Mucosa of gallbladder (tissue), 1 donor: Measurements from ENCODE around the gene SBF2. TPM values are rescaled to one million over a fixed set of nuclear protein-coding genes. Genes with fewer than 3 reads are reported as not detected.

ENCODE experiments used
- total RNA-seq: library from RNA; stranded (reverse); gene quantifications from one replicate; pipeline ENCODE4 v1.2.1, GENCODE V29; 2021
- donor health status: DM: no; HTN: no; CAD: no.

Gene SBF2
- total RNA-seq, 1 donor from 2014 or later = 53.1 TPM

Other genes with a start within 250 kb of the SBF2 start
- 27.2 TPM for gene ADM, start 10.9 kb upstream of the SBF2 start, total RNA-seq
- 17.6 TPM for gene AMPD3, start 161.0 kb upstream of the SBF2 start, total RNA-seq
- gene RNF141, start 247.0 kb upstream of the SBF2 start, total RNA-seq = 45.1 TPM